ENCODE measurements around the gene ING5.

The ING5 gene

DNA sequence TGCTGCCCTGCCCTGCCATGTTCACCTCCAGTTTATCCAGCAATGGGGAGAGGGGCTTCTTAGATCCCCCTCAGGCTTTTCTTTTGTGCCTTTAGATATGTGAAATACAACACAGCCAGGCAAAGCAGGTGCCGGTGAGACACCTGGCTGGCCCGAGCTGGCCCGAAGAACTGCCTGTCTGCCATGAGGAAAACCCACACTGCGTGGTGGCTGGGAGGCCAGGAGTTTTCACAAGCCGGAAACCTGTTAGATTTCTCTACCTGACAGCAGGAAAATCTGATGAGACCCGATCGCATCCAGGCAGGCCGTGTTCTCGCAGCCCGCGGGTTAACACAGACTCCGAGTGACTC is 69.1 kb downstream of the ING5 start:
- in situ Hi-C loops (cut with MboI; ENCODE audit: low pct_unique_long_range_greater_than_20kb, low sequenced_read_pairs, unreplicated experiment): no loop called here
- DNase-seq (ENCODE audit: low spot score): peak; percentile 35
- TF ChIP-seq, protein P1, sequence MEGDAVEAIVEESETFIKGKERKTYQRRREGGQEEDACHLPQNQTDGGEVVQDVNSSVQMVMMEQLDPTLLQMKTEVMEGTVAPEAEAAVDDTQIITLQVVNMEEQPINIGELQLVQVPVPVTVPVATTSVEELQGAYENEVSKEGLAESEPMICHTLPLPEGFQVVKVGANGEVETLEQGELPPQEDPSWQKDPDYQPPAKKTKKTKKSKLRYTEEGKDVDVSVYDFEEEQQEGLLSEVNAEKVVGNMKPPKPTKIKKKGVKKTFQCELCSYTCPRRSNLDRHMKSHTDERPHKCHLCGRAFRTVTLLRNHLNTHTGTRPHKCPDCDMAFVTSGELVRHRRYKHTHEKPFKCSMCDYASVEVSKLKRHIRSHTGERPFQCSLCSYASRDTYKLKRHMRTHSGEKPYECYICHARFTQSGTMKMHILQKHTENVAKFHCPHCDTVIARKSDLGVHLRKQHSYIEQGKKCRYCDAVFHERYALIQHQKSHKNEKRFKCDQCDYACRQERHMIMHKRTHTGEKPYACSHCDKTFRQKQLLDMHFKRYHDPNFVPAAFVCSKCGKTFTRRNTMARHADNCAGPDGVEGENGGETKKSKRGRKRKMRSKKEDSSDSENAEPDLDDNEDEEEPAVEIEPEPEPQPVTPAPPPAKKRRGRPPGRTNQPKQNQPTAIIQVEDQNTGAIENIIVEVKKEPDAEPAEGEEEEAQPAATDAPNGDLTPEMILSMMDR (IDR thresholded peaks at IDR 0.05; ENCODE audit: extremely low read depth, insufficient read depth, missing control alignments): no peak

DNA sequence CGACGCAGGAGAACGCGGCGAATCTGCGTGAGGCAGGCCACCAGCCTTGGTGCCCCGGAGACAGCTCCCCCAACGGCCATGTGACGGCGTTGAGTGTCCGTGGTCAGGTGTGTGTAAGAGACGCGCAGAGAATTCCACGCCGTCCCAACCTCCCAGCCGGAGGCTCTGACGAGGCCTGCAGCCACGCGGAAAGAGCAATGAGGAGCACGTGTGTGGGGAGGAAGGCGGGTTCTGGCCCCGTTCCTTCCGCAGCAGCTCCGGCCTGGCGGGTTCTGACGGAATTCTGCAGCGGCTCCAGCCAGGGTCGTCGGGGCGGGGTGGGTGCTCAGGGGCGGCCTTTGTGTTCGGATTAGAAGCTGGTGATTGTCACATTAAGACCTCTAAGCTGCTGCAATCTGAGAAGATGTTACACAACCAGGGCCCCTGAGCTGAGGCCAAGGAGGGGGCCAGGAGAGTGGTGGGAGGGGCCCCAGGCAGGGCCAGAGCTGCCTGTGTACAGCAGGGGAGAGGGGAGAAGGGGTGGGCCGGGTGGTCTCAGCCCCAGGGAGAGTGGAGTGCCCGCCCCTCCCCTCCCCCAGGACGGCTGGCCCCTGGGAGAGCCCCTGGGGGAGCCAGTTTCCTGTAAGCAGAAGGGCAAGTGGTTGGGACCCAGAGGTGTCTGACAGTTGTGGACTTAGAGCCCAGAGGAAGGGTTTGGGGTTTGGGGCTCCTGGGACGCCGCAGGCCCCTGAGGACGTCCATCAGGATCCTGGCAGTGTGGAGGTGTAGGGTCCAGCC is 69.6 kb downstream of the ING5 start:
- in situ Hi-C loops (cut with MboI; ENCODE audit: low pct_unique_long_range_greater_than_20kb, low sequenced_read_pairs, unreplicated experiment): no loop called here
- DNase-seq (ENCODE audit: low spot score): peak; percentile 60
- TF ChIP-seq, protein P1 (IDR thresholded peaks at IDR 0.05; ENCODE audit: extremely low read depth, insufficient read depth, missing control alignments): no peak

DNA sequence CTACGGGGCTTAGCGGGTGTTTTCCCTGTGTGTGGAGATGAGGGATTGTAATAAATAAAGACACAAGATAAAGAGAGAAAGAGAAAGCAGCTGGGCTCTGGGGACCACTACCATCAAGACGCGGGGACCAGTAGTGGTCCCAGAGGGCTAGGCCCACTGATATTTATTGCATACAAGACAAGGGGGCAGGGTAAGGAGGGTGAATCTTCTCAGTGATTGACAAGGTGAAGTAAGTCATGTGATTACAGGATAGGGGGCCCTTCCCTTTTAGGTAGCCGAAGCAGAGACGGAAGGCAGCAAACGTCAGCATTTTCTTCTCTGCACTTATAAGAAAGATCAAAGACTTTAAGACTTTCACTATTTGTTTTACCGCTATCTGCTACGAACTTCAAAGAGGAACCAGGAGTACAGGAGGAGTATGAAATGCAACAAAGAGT is 70.2 kb downstream of the ING5 start:
- TF ChIP-seq, protein P1 (IDR thresholded peaks at IDR 0.05; ENCODE audit: extremely low read depth, insufficient read depth, missing control alignments): no peak
- in situ Hi-C loops (cut with MboI; ENCODE audit: low pct_unique_long_range_greater_than_20kb, low sequenced_read_pairs, unreplicated experiment): no loop called here
- peak; percentile 74 for DNase-seq (ENCODE audit: low spot score)

DNA sequence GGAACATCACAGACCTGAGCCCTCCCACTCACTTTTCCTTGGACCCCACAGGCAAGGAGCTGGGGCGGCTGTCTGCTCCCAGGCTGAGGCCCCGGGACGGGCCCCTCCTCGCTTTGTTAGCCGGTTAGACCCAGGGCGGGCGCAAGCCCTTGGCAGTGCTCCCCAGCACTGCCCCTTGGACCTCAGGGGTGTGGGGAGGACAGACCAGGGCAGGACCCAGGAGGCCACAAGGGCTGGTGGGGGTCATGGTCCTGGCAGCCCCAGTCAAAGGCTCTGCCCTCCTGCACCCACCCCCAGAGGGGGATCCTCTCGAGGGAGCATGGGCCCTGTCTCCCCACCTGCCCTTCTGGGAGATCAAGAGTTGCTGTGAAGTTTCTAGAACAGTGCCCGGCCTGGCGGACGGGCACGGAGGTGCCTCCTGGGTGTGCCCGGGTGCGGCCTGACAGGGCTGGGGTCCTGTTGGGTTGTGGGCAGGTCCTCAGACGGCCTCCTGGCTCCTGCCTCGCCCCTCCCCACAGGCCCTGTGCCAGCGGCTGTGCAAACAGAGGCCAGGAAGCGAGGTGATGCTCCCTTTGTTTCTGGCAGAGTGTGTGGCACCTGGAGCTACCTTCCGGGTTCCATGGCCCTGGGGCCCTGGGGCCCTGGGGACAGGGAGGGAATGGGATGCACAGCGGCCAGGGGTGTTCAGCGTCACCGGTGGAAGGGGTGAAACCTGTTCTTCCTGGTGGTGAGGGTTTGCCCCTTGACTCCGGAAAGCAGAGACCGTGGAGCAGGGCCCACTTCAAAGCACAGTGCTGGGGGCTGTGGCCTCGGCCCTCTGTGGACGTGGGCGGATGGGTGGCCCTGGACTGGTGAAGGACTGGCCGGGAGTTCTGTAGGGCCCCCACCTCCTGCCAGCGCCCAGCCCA is 71.9 kb downstream of the ING5 start:
- TF ChIP-seq, protein P1 (IDR thresholded peaks at IDR 0.05; ENCODE audit: extremely low read depth, insufficient read depth, missing control alignments): no peak
- in situ Hi-C loops (cut with MboI; ENCODE audit: low pct_unique_long_range_greater_than_20kb, low sequenced_read_pairs, unreplicated experiment): no loop called here
- peak; percentile 30 for DNase-seq (ENCODE audit: low spot score)

DNA sequence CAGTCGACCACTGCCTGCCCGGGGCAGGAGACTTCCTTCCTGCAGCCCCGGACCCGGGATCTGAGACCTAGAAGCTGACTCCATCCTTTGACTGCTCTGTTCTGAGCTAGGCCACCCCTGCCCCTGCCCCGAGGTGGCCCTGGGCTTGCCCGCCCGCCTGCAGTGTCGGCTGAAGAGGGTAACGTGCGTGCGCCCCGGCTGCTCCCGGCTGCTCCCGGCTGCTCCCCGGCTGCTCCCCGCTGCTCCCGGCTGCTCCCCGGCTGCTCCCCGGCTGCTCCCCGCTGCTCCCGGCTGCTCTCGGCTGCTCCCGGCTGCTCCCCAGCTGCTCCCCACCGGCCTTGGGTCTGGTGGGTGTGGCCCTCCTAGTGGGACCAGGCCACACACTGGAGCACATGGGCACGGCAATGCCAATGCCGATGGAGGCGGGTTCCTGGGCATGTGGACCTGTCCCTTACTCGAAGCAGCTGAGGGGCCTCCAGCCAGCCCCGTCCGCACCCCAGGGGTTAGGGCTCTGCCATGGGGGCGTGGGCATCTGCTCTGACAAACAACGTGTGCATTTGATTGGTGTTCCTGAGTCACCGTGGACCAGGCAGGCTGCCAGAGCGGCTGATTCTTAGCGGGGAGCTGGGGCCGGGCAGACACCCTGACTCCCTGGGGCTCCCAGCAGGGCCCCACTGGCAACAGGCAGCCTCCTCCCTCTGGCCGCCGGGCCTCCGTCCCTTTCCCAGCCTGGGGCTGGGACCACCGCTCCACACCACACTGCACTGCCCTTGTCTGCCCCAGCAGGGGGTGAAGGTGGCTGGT is 72.8 kb downstream of the ING5 start:
- peak; percentile 27 for DNase-seq (ENCODE audit: low spot score)
- TF ChIP-seq, protein P1 (IDR thresholded peaks at IDR 0.05; ENCODE audit: extremely low read depth, insufficient read depth, missing control alignments): no peak
- in situ Hi-C loops (cut with MboI; ENCODE audit: low pct_unique_long_range_greater_than_20kb, low sequenced_read_pairs, unreplicated experiment): no loop called here

Measured in GM13977 (cell line).